HEK293 (cell line): Measurements from ENCODE around the gene WDTC1.

Source experiments
- CTCF ChIA-PET: fragments of 350-600 bp; formaldehyde crosslinking; extraction: SDS; loops from one replicate; lab custom pipeline; 2021; ENCODE audit warnings: antibody characterized with exemption; lab: Yijun Ruan, JAX
- POLR2A ChIA-PET: fragments of 300-600 bp; formaldehyde crosslinking; extraction: SDS; loops from one replicate; lab custom pipeline; 2020; ENCODE audit warnings: antibody characterized with exemption, inconsistent platforms; lab: Yijun Ruan, JAX
- H3K27ac ChIP-seq: fragments of 200-500 bp; sonication (Bioruptor generic); 2 replicates; pipeline ENCODE4 v1.5.1; 2014; ENCODE audit warnings: low read depth, low read length, control low read depth, inconsistent platforms; ENCODE audit errors: extremely low read depth
- H3K36me3 ChIP-seq, 2 experiments: fragments of 200-500 bp in 1 of 2; sonication (Bioruptor generic) in 1 of 2; 1 replicate in 1 of 2; 2 replicates in 1 of 2; pipeline ENCODE4 v1.5.1; 2014 to 2017; ENCODE audit warnings: inconsistent platforms in 2 of 2, low read length in 2 of 2; ENCODE audit not compliant: control insufficient read depth in 2 of 2, insufficient read depth in 1 of 2
- H3K4me1 ChIP-seq: fragments of 200-500 bp; sonication (Bioruptor generic); 2 replicates; pipeline ENCODE4 v1.5.1; 2014; ENCODE audit warnings: mild to moderate bottlenecking, low read length, inconsistent platforms; ENCODE audit not compliant: control insufficient read depth, insufficient read depth
- H3K4me3 ChIP-seq: 2 replicates; pipeline ENCODE4 v1.5.1; 2011; ENCODE audit warnings: low read depth, mild to moderate bottlenecking, control low read depth, low read length, moderate library complexity
- H3K9me3 ChIP-seq: fragments of 200-500 bp; sonication (Bioruptor generic); 2 replicates; pipeline ENCODE4 v1.5.1; 2014; ENCODE audit warnings: low read depth, low read length, inconsistent platforms; ENCODE audit not compliant: control insufficient read depth, insufficient read depth
- BCL6B ChIP-seq: fragments of 450-650 bp; formaldehyde crosslinking; IDR thresholded peaks from 2 replicates; pipeline ENCODE4 v1.5.1; 2017; ENCODE audit warnings: missing biosample characterization, missing genetic modification characterization
- GLI4 ChIP-seq: fragments of 450-650 bp; formaldehyde crosslinking; IDR thresholded peaks from 2 replicates; pipeline ENCODE4 v1.5.1; 2016; ENCODE audit warnings: missing biosample characterization, missing genetic modification characterization
- PRDM10 ChIP-seq: fragments of 450-650 bp; formaldehyde crosslinking; IDR thresholded peaks from 2 replicates; pipeline ENCODE4 v1.5.1; 2016; ENCODE audit warnings: missing biosample characterization, missing genetic modification characterization
- SP2 ChIP-seq: fragments of 450-650 bp; formaldehyde crosslinking; IDR thresholded peaks from 2 replicates; pipeline ENCODE4 v1.5.1; 2016; ENCODE audit warnings: missing biosample characterization, missing genetic modification characterization
- WT1 ChIP-seq: fragments of 450-650 bp; formaldehyde crosslinking; IDR thresholded peaks from 2 replicates; pipeline ENCODE4 v1.5.1; 2016; ENCODE audit warnings: missing biosample characterization, missing genetic modification characterization
- YY2 ChIP-seq: fragments of 450-650 bp; formaldehyde crosslinking; IDR thresholded peaks from 2 replicates; pipeline ENCODE4 v1.5.1; 2016; ENCODE audit warnings: missing biosample characterization, missing genetic modification characterization
- ZNF140 ChIP-seq: fragments of 450-650 bp; formaldehyde crosslinking; IDR thresholded peaks from 2 replicates; pipeline ENCODE4 v1.5.1; 2016; ENCODE audit warnings: missing biosample characterization, missing genetic modification characterization
- ZNF211 ChIP-seq: fragments of 450-650 bp; formaldehyde crosslinking; IDR thresholded peaks from 2 replicates; pipeline ENCODE4 v1.5.1; 2016; ENCODE audit warnings: low read depth, missing biosample characterization, missing genetic modification characterization
- ZNF248 ChIP-seq: fragments of 450-650 bp; formaldehyde crosslinking; IDR thresholded peaks from 2 replicates; pipeline ENCODE4 v1.5.1; 2017; ENCODE audit warnings: missing biosample characterization, missing genetic modification characterization
- ZNF274 ChIP-seq, 2 experiments: fragments of 200-500 bp in 1 of 2; fragments of 450-650 bp in 1 of 2; sonication (Bioruptor generic) in 1 of 2; formaldehyde crosslinking in 1 of 2; IDR thresholded peaks; 2 replicates each; pipeline versions ENCODE4 v1.5.1 to v1.6.1; 2014 to 2016; ENCODE audit warnings: borderline replicate concordance in 1 of 2, inconsistent platforms in 1 of 2, low read length in 1 of 2, missing biosample characterization in 1 of 2, missing genetic modification characterization in 1 of 2
- ZNF341 ChIP-seq: fragments of 450-650 bp; formaldehyde crosslinking; IDR thresholded peaks from 2 replicates; pipeline ENCODE4; 2016; ENCODE audit warnings: low read depth, missing biosample characterization, missing genetic modification characterization
- ZNF350 ChIP-seq: fragments of 450-650 bp; formaldehyde crosslinking; IDR thresholded peaks from 2 replicates; pipeline ENCODE4 v1.5.0; 2017; ENCODE audit warnings: missing biosample characterization, mild to moderate bottlenecking, missing genetic modification characterization
- ZNF514 ChIP-seq: fragments of 450-650 bp; formaldehyde crosslinking; IDR thresholded peaks from 2 replicates; pipeline ENCODE4 v1.5.1; 2016; ENCODE audit warnings: missing biosample characterization, missing genetic modification characterization
- ZNF544 ChIP-seq: fragments of 450-650 bp; formaldehyde crosslinking; IDR thresholded peaks from 2 replicates; pipeline ENCODE4 v1.5.0; 2017; ENCODE audit warnings: missing biosample characterization, missing genetic modification characterization
- ZNF654 ChIP-seq: fragments of 450-650 bp; formaldehyde crosslinking; IDR thresholded peaks from 2 replicates; pipeline ENCODE4 v1.5.1; 2016; ENCODE audit warnings: low read depth, missing biosample characterization, missing genetic modification characterization
- ZNF701 ChIP-seq: fragments of 450-650 bp; formaldehyde crosslinking; IDR thresholded peaks from 2 replicates; pipeline ENCODE4 v1.5.1; 2016; ENCODE audit warnings: missing biosample characterization, missing genetic modification characterization
- ZSCAN4 ChIP-seq: fragments of 450-650 bp; formaldehyde crosslinking; IDR thresholded peaks from 2 replicates; pipeline ENCODE4 v1.5.1; 2017; ENCODE audit warnings: missing biosample characterization, missing genetic modification characterization
- TF ChIP-seq, protein P1 (sequence below): fragments of 450-650 bp; formaldehyde crosslinking; IDR thresholded peaks from 2 replicates; pipeline ENCODE4 v1.5.1; 2016; ENCODE audit warnings: missing biosample characterization, missing genetic modification characterization
- TF ChIP-seq, protein P2 (sequence below): fragments of 450-650 bp; formaldehyde crosslinking; IDR thresholded peaks from 2 replicates; pipeline ENCODE4 v1.5.1; 2016; ENCODE audit warnings: missing biosample characterization, missing genetic modification characterization

Gene WDTC1

GRCh38 chr1:27293915-27294314 is 59.5 kb downstream of the WDTC1 start:
- no peaks in the 10 kb centered on the region for H3K4me1 ChIP-seq
- peaks cover 0 to 76% of the 10 kb centered on the region in 2 experiments; a peak in 2 of 3 replicates for H3K36me3 ChIP-seq
- H3K4me3 ChIP-seq: no peak overlapping the region
- CTCF ChIA-PET: interaction anchor here (0.6 to 9.8 kb wide), 13 partner anchors 11 to 314 kb away, joined by 3 to 202 read pairs (median 3); no protein-coding TSS in a partner anchor
- POLR2A ChIA-PET: no interaction called here
- no peak for TF ChIP-seq ZNF211 (tag by site-specific recombination)
- no peak for TF ChIP-seq SP2 (tag by site-specific recombination)
- no peak for TF ChIP-seq PRDM10 (tag by site-specific recombination)
- TF ChIP-seq WT1 (tag by site-specific recombination): no peak
- no peak for TF ChIP-seq ZNF701 (tag by site-specific recombination)
- no peak for TF ChIP-seq ZNF341 (tag by site-specific recombination)
- TF ChIP-seq YY2 (tag by site-specific recombination): no peak
- TF ChIP-seq ZNF140 (tag by site-specific recombination): no peak
- TF ChIP-seq, protein P1, sequence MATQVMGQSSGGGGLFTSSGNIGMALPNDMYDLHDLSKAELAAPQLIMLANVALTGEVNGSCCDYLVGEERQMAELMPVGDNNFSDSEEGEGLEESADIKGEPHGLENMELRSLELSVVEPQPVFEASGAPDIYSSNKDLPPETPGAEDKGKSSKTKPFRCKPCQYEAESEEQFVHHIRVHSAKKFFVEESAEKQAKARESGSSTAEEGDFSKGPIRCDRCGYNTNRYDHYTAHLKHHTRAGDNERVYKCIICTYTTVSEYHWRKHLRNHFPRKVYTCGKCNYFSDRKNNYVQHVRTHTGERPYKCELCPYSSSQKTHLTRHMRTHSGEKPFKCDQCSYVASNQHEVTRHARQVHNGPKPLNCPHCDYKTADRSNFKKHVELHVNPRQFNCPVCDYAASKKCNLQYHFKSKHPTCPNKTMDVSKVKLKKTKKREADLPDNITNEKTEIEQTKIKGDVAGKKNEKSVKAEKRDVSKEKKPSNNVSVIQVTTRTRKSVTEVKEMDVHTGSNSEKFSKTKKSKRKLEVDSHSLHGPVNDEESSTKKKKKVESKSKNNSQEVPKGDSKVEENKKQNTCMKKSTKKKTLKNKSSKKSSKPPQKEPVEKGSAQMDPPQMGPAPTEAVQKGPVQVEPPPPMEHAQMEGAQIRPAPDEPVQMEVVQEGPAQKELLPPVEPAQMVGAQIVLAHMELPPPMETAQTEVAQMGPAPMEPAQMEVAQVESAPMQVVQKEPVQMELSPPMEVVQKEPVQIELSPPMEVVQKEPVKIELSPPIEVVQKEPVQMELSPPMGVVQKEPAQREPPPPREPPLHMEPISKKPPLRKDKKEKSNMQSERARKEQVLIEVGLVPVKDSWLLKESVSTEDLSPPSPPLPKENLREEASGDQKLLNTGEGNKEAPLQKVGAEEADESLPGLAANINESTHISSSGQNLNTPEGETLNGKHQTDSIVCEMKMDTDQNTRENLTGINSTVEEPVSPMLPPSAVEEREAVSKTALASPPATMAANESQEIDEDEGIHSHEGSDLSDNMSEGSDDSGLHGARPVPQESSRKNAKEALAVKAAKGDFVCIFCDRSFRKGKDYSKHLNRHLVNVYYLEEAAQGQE (tag by site-specific recombination): no peak
- TF ChIP-seq ZNF274 (IDR thresholded peaks at IDR 0.05; ENCODE audit: low read length): no peak
- no peak for TF ChIP-seq ZNF274 (tag by site-specific recombination; IDR thresholded peaks at IDR 0.05; ENCODE audit: borderline replicate concordance)
- no peak for TF ChIP-seq ZSCAN4 (tag by site-specific recombination)
- TF ChIP-seq ZNF514 (tag by site-specific recombination): no peak
- no peak for TF ChIP-seq ZNF544 (tag by site-specific recombination)
- TF ChIP-seq GLI4 (tag by site-specific recombination): no peak
- H3K27ac ChIP-seq: no peak overlapping the region
- H3K9me3 ChIP-seq: no peaks in the 10 kb centered on the region

- TF ChIP-seq BCL6B (tag by site-specific recombination) (no peak), ZNF350 (no peak), ZNF248 (tag by site-specific recombination) (no peak), ZNF654 (tag by site-specific recombination) (peak; percentile 21; the same call in 1 of the 2 replicates)
- TF ChIP-seq, protein P2, sequence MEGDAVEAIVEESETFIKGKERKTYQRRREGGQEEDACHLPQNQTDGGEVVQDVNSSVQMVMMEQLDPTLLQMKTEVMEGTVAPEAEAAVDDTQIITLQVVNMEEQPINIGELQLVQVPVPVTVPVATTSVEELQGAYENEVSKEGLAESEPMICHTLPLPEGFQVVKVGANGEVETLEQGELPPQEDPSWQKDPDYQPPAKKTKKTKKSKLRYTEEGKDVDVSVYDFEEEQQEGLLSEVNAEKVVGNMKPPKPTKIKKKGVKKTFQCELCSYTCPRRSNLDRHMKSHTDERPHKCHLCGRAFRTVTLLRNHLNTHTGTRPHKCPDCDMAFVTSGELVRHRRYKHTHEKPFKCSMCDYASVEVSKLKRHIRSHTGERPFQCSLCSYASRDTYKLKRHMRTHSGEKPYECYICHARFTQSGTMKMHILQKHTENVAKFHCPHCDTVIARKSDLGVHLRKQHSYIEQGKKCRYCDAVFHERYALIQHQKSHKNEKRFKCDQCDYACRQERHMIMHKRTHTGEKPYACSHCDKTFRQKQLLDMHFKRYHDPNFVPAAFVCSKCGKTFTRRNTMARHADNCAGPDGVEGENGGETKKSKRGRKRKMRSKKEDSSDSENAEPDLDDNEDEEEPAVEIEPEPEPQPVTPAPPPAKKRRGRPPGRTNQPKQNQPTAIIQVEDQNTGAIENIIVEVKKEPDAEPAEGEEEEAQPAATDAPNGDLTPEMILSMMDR (tag by site-specific recombination): 0 out of 2 replicates have a peak, but pooled peaks have one; percentile 17
- Histone ChIP-seq H3K4me1 (no peaks in the 10 kb centered on the region), H3K27ac (no peak overlapping the region), H3K4me3 (no peak overlapping the region), H3K9me3 (no peaks in the 10 kb centered on the region), H3K36me3 (peaks cover 0 to 88% of the 10 kb centered on the region in 2 experiments; a peak in 2 of 3 replicates)
- POLR2A ChIA-PET: interaction anchor here (1.0 to 1.1 kb wide), 2 partner anchors 30 to 69 kb away, joined by 4 to 6 read pairs; no protein-coding TSS in a partner anchor
- CTCF ChIA-PET: interaction anchor here (0.6 to 9.8 kb wide), 55 partner anchors 8 to 373 kb away, joined by 3 to 202 read pairs (median 5); partner anchors contain the start of genes CD164L2, MAP3K6 and SYTL1
These were observed 62.4 kb downstream of the WDTC1 start for GRCh38 chr1:27296773-27297291.
